Natural killer cell (primary cell): ENCODE measurements around the gene CPB1. TPM values are rescaled to one million over a fixed set of nuclear protein-coding genes. Genes with fewer than 3 reads are reported as not detected.

ENCODE experiments used
- ATAC-seq, 3 donors: fragments of 150-1000 bp in 2 of 3; fragments of 200-7000 bp in 1 of 3; cut with Tn5 transposase; 1 replicate in 1 of 3; 2 replicates in 2 of 3; pipeline ENCODE4 v1.10.0; 2021; ENCODE audit warnings: mild to moderate bottlenecking in 2 of 3, moderate library complexity in 2 of 3
- DNase-seq, 2 donors: peaks; one replicate each; pipeline versions ENCODE4 v3.0.0 to v3.0.0-alpha.2; 2013 to 2021; ENCODE audit warnings: mixed read lengths in 1 of 2
- H3K27ac ChIP-seq: one replicate; pipeline ENCODE4 v1.5.1; 2013; ENCODE audit warnings: mild to moderate bottlenecking, low read length
- H3K27me3 ChIP-seq: one replicate; pipeline ENCODE4 v1.6.1; 2013; ENCODE audit warnings: low read length; ENCODE audit not compliant: control insufficient read depth, insufficient read depth
- H3K36me3 ChIP-seq: one replicate; pipeline ENCODE4 v1.6.1; 2013; ENCODE audit warnings: low read length; ENCODE audit not compliant: control insufficient read depth, insufficient read depth
- H3K4me1 ChIP-seq: one replicate; pipeline ENCODE4 v1.6.1; 2013; ENCODE audit warnings: low read length; ENCODE audit not compliant: control insufficient read depth, insufficient read depth
- H3K4me3 ChIP-seq: one replicate; pipeline ENCODE4 v1.5.1; 2013; ENCODE audit warnings: low read length
- H3K9me3 ChIP-seq: one replicate; pipeline ENCODE4 v1.6.1; 2013; ENCODE audit warnings: low read length; ENCODE audit not compliant: control insufficient read depth, insufficient read depth
- H3K27ac Mint-ChIP-seq, 2 donors: one replicate each; pipeline ENCODE4 v1.8.0; 2022; ENCODE audit warnings: mild to moderate bottlenecking in 2 of 2, mixed read lengths in 2 of 2, moderate library complexity in 1 of 2
- H3K27me3 Mint-ChIP-seq, 2 donors: one replicate each; pipeline ENCODE4 v1.8.0; 2022; ENCODE audit warnings: low read depth in 2 of 2, mixed read lengths in 2 of 2
- H3K36me3 Mint-ChIP-seq: one replicate; pipeline ENCODE4 v1.8.0; 2022; ENCODE audit warnings: mixed read lengths
- H3K4me1 Mint-ChIP-seq, 2 donors: one replicate each; pipeline ENCODE4 v1.8.0; 2022; ENCODE audit warnings: mixed read lengths in 2 of 2
- H3K4me3 Mint-ChIP-seq: one replicate; pipeline ENCODE4 v1.8.0; 2022; ENCODE audit warnings: mild to moderate bottlenecking, moderate library complexity, mixed read lengths
- H3K9me3 Mint-ChIP-seq, 2 donors: one replicate each; pipeline ENCODE4 v1.8.0; 2022; ENCODE audit warnings: mixed read lengths in 2 of 2
- CTCF ChIP-seq: fragments of 200-600 bp; IDR thresholded peaks from one replicate; pipeline ENCODE4 v1.8.0; 2022; ENCODE audit warnings: antibody characterized with exemption
- WGBS: methylation state at CpG from one replicate; pipeline ENCODE4 v1.1.7; 2013; ENCODE audit warnings: missing lambda C conversion rate; ENCODE audit not compliant: insufficient coverage; 5-methylcytosine and 5-hydroxymethylcytosine counted together
- intact Hi-C: fragments of 100-400 bp; cut with micrococcal nuclease; formaldehyde crosslinking; loops from one replicate; pipeline ENCODE4 v1.14.2; 2022
- total RNA-seq, 4 donors: library from RNA; stranded (reverse); fragments of 120-200 nt in 1 of 4; gene quantifications; one replicate each; pipeline versions ENCODE4 v1.2.3 to v1.2.4, GENCODE V29; 2013 to 2022

Gene CPB1
- total RNA-seq, 3 donors from 2014 or later (not counting 1 experiment from before 2014, with no cell fraction given) = not detected

DNA sequence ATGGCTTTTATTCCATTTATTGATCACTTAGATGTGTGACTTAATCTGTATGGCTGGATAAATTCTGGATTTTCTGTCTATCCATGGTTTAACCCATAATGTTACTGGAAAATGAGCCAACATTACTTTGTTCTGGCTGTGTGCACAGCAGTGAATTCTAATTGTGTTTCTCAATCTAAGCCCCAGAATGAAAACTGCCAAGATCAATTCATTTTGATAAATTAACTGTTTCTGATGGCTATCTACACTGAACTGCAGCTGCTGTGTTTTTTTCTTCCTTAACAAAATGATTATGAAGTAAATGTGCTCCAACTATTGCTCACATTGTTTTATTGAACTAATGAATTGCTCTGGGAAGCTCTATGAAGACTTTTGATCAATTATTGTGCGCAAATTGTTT is 35.7 kb upstream of the CPB1 start:
- Mint-ChIP-seq H3K4me3 (no peak overlapping the region), H3K4me1 (no peaks in the 10 kb centered on the region), H3K27ac (no peak overlapping the region), H3K27me3 (no peaks in the 10 kb centered on the region), H3K9me3 (no peaks in the 10 kb centered on the region), H3K36me3 (no peaks in the 10 kb centered on the region)
- WGBS = 89% methylated on average over 1 of the region's 1 CpG
- no peak for TF ChIP-seq CTCF
- intact Hi-C loops = no loop called here
- DNase-seq (no peak), ATAC-seq (no peak)
- no peak overlapping the region for H3K27ac ChIP-seq
- no peaks in the 10 kb centered on the region for H3K36me3 ChIP-seq
- H3K9me3 ChIP-seq = no peaks in the 10 kb centered on the region
- H3K4me1 ChIP-seq = no peaks in the 10 kb centered on the region
- no peaks in the 10 kb centered on the region for H3K27me3 ChIP-seq
- H3K4me3 ChIP-seq = no peak overlapping the region

- Mint-ChIP-seq H3K4me1 (no peaks in the 10 kb centered on the region), H3K9me3 (no peaks in the 10 kb centered on the region), H3K27me3 (no peaks in the 10 kb centered on the region), H3K4me3 (no peak overlapping the region), H3K27ac (no peak overlapping the region), H3K36me3 (no peaks in the 10 kb centered on the region)
- Histone ChIP-seq H3K9me3 (no peaks in the 10 kb centered on the region), H3K36me3 (no peaks in the 10 kb centered on the region), H3K4me1 (no peaks in the 10 kb centered on the region), H3K27ac (no peak overlapping the region), H3K4me3 (no peak overlapping the region), H3K27me3 (no peaks in the 10 kb centered on the region)
- ATAC-seq = peak in 1 of 3 donors; percentile 74
- no peak for TF ChIP-seq CTCF
- intact Hi-C loops = no loop called here
- DNase-seq = no peak
- WGBS = 82% methylated on average over 1 of the region's 1 CpG
These were observed 35.1 kb upstream of the CPB1 start for GRCh38 chr3:148792516-148792915.

- Histone ChIP-seq H3K4me1 (no peaks in the 10 kb centered on the region), H3K9me3 (no peaks in the 10 kb centered on the region), H3K36me3 (no peaks in the 10 kb centered on the region), H3K27me3 (no peaks in the 10 kb centered on the region), H3K4me3 (no peak overlapping the region), H3K27ac (no peak overlapping the region)
- H3K36me3 Mint-ChIP-seq = no peaks in the 10 kb centered on the region
- 67% methylated on average over 1 of the region's 1 CpG for WGBS
- H3K27me3 Mint-ChIP-seq = no peaks in the 10 kb centered on the region
- H3K4me3 Mint-ChIP-seq = no peak overlapping the region
- H3K4me1 Mint-ChIP-seq = no peaks in the 10 kb centered on the region
- ATAC-seq (no peak), DNase-seq (no peak)
- intact Hi-C loops = no loop called here
- peaks cover 0 to 5% of the 10 kb centered on the region in 2 donors for H3K9me3 Mint-ChIP-seq
- no peak overlapping the region for H3K27ac Mint-ChIP-seq
- no peak for TF ChIP-seq CTCF
These were observed 30.8 kb upstream of the CPB1 start for GRCh38 chr3:148796799-148797198.

- no peaks in the 10 kb centered on the region for H3K9me3 ChIP-seq
- no peak overlapping the region for H3K4me3 Mint-ChIP-seq
- WGBS = no CpG with 5 or more reads among the region's 2 CpGs
- peaks cover 0 to 5% of the 10 kb centered on the region in 2 donors for H3K9me3 Mint-ChIP-seq
- H3K27me3 Mint-ChIP-seq = no peaks in the 10 kb centered on the region
- H3K4me1 Mint-ChIP-seq = no peaks in the 10 kb centered on the region
- no peak for ATAC-seq
- TF ChIP-seq CTCF = no peak
- intact Hi-C loops = no loop called here
- no peaks in the 10 kb centered on the region for H3K36me3 Mint-ChIP-seq
- DNase-seq = no peak
- H3K4me3 ChIP-seq = no peak overlapping the region
- H3K27ac Mint-ChIP-seq = no peak overlapping the region
- H3K27me3 ChIP-seq = no peaks in the 10 kb centered on the region
- no peak overlapping the region for H3K27ac ChIP-seq
- H3K36me3 ChIP-seq = no peaks in the 10 kb centered on the region
- no peaks in the 10 kb centered on the region for H3K4me1 ChIP-seq
These were observed 29.8 kb upstream of the CPB1 start for GRCh38 chr3:148797795-148798194.
